DOHH2 (cell line): Measurements from ENCODE around the gene TNRC6C.

Experiments
- H3F3A ChIP-seq: fragments of 200-600 bp; sonication (generic), shearing (Covaris generic); 2 replicates; pipeline ENCODE4 v1.6.0; 2016; ENCODE audit warnings: antibody characterized with exemption, mild to moderate bottlenecking; ENCODE audit not compliant: control insufficient read depth, insufficient read depth
- H3K27ac ChIP-seq: fragments of 200-600 bp; sonication (generic); 2 replicates; pipeline ENCODE4 v1.5.1; 2014; ENCODE audit warnings: low read depth, mild to moderate bottlenecking, low read length, moderate library complexity
- H3K27me3 ChIP-seq: fragments of 200-600 bp; sonication (generic); 2 replicates; pipeline ENCODE4 v1.6.1; 2014; ENCODE audit warnings: mild to moderate bottlenecking, low read length, mixed read lengths; ENCODE audit not compliant: control insufficient read depth
- H3K36me3 ChIP-seq: fragments of 200-600 bp; sonication (generic); 2 replicates; pipeline ENCODE4 v1.6.1; 2014; ENCODE audit warnings: mild to moderate bottlenecking, low read length, moderate library complexity, mixed read lengths; ENCODE audit not compliant: control insufficient read depth
- H3K4me1 ChIP-seq: fragments of 200-600 bp; sonication (generic); 2 replicates; pipeline ENCODE4 v1.6.1; 2014; ENCODE audit warnings: mild to moderate bottlenecking, low read length, mixed read lengths; ENCODE audit not compliant: control insufficient read depth
- H3K4me2 ChIP-seq: fragments of 200-600 bp; sonication (generic); 2 replicates; pipeline ENCODE4 v1.6.0; 2014; ENCODE audit warnings: mild to moderate bottlenecking, low read length, moderate library complexity
- H3K4me3 ChIP-seq: fragments of 200-600 bp; sonication (generic); 2 replicates; pipeline ENCODE4 v1.5.1; 2014; ENCODE audit warnings: mild to moderate bottlenecking, low read length, mixed read lengths
- H3K79me2 ChIP-seq: fragments of 200-600 bp; sonication (generic); 2 replicates; pipeline ENCODE4 v1.6.1; 2014; ENCODE audit warnings: mild to moderate bottlenecking, low read length, mixed read lengths; ENCODE audit not compliant: control insufficient read depth
- H3K9me2 ChIP-seq: fragments of 200-600 bp; sonication (generic); replicated peaks from 2 replicates; pipeline ENCODE4 v1.6.1; 2014; ENCODE audit warnings: mild to moderate bottlenecking, low read length, mixed read lengths; ENCODE audit not compliant: control insufficient read depth
- H3K9me3 ChIP-seq: fragments of 200-600 bp; sonication (generic); 2 replicates; pipeline ENCODE4 v1.6.1; 2014; ENCODE audit warnings: antibody characterized with exemption, low read length, mixed read lengths; ENCODE audit not compliant: control insufficient read depth, insufficient read depth
- H4K20me1 ChIP-seq: fragments of 200-600 bp; sonication (generic); 2 replicates; pipeline ENCODE4 v1.6.0; 2014; ENCODE audit warnings: low read depth, mild to moderate bottlenecking, antibody characterized with exemption, low read length, moderate library complexity; ENCODE audit not compliant: control insufficient read depth, insufficient read depth
- CTCF ChIP-seq: fragments of 200-600 bp; sonication (generic); IDR thresholded peaks from one replicate; pipeline ENCODE4 v1.5.1; 2014; ENCODE audit warnings: antibody characterized with exemption, mild to moderate bottlenecking, low read depth, low read length; ENCODE audit not compliant: poor library complexity, severe bottlenecking
- EZH2phosphoT487 ChIP-seq: fragments of 200-600 bp; sonication (generic); IDR thresholded peaks from 2 replicates; pipeline ENCODE4 v1.6.1; 2017; ENCODE audit warnings: borderline replicate concordance, mild to moderate bottlenecking, antibody characterized with exemption, low read length, moderate library complexity, mixed read lengths

Gene TNRC6C

GRCh38 chr17:78002166-78002565, 43.7 kb downstream of the TNRC6C start:
- Histone ChIP-seq H3K36me3 (no peaks in the 10 kb centered on the region; the same call in 1 of the 2 replicates), H3K4me2 (no peak overlapping the region), H3K27me3 (no peaks in the 10 kb centered on the region), H4K20me1 (no peaks in the 10 kb centered on the region), H3K4me1 (no peaks in the 10 kb centered on the region), H3K9me3 (no peaks in the 10 kb centered on the region), H3F3A (0 out of 2 replicates have a peak, but pooled peaks cover 2% of the 10 kb centered on the region), H3K9me2 (no peaks in the 10 kb centered on the region), H3K79me2 (peaks cover 13% of the 10 kb centered on the region), H3K27ac (no peak overlapping the region), H3K4me3 (no peak overlapping the region)
- TF ChIP-seq CTCF (no peak), EZH2phosphoT487 (no peak)

DNA sequence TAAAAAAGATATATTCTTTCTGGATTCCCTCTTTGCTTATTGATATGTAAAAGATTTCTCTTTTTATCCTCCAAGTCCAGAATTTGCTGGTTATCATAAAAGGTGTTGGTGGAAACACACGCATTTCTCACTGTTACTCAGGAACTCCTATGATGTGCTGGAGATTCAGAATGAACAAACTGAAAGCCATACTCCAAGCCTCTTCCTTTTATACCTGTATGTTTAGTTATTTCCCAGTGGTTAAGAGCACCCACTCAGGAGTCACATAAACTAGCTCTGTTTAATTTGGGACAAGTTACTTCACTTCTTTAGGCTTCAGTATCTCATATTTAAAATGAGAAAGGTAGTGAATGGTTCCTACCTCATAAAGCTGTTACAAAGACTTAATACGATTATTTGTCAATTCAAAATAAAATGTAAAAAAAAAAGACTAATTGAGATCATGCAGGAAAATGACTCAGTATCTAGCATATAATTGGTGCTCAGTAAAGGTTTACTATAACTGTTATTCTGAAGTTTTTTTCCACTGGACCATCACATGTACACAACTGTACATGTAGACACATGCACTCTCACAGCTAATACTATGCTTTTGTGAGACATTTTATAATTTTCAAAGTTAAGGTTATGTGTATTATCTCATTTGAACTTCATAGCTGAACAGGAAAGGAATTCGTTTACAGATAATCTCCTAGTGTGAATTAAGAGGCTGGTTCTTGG, 47.1 kb downstream of the TNRC6C start:
- Histone ChIP-seq H4K20me1 (no peaks in the 10 kb centered on the region), H3K4me2 (no peak overlapping the region), H3K79me2 (no peaks in the 10 kb centered on the region), H3K4me3 (no peak overlapping the region), H3K27ac (no peak overlapping the region), H3K9me3 (no peaks in the 10 kb centered on the region), H3K36me3 (no peaks in the 10 kb centered on the region; the same call in 1 of the 2 replicates), H3K27me3 (no peaks in the 10 kb centered on the region), H3F3A (0 out of 2 replicates have a peak, but pooled peaks cover 2% of the 10 kb centered on the region), H3K4me1 (no peaks in the 10 kb centered on the region), H3K9me2 (no peaks in the 10 kb centered on the region)
- no peak for TF ChIP-seq EZH2phosphoT487
- TF ChIP-seq CTCF = no peak

- Histone ChIP-seq H4K20me1 (no peaks in the 10 kb centered on the region), H3K27ac (no peak overlapping the region), H3F3A (0 out of 2 replicates have a peak, but pooled peaks cover 2% of the 10 kb centered on the region), H3K36me3 (no peaks in the 10 kb centered on the region; the same call in 1 of the 2 replicates), H3K79me2 (no peaks in the 10 kb centered on the region), H3K9me3 (no peaks in the 10 kb centered on the region), H3K9me2 (no peaks in the 10 kb centered on the region), H3K4me2 (no peak overlapping the region), H3K27me3 (no peaks in the 10 kb centered on the region), H3K4me3 (no peak overlapping the region), H3K4me1 (no peaks in the 10 kb centered on the region)
- TF ChIP-seq CTCF (no peak), EZH2phosphoT487 (no peak)
Measured at GRCh38 chr17:78006338-78006737, 47.8 kb downstream of the TNRC6C start.
